Superior temporal gyrus (tissue), 1 donor: Measurements from ENCODE around the gene FRAT2.
"Not testable (repeated sequence)": the region's sequence is repeated elsewhere in the genome, so short reads cannot be mapped to it uniquely, and the experiment has no call there.

Experiments
- DNase-seq: peaks from one replicate; pipeline ENCODE4 v3.0.0-alpha.2; 2016; ENCODE audit errors: extremely low spot score

The FRAT2 gene

DNA sequence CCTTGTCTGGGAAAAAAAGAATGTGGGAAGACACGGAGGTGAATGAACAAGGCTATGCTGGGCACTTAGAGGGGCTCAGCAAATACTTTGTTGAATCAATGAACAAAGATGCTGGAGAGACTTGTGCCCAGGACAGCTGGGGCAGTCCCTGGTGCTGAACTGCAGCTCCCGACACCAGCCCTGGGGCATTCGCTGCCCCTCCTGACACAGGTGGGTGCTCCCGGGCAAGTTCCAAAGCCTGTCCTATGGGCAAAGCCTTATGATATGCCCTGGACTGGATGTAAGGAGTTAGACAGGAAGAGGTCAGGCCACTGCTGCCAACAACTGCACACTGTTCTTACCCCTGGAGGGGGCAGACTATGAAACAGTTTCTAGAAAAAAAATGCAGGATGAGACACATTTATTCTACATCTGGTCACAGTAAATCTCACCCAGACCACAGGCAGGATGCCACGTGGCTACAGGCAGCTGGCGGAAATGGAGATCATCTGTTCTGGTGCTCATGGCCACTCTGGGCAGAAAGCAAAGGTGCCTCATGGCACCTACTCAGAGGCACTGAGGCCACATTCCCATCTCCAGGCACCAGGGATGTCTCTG, 21.9 kb upstream of the FRAT2 start:
- no peak for DNase-seq

GRCh38 chr10:97355571-97355975, 21.0 kb upstream of the FRAT2 start:
- peak; percentile 73 for DNase-seq

- DNase-seq = no peak
Measured at GRCh38 chr10:97353945-97354344, 19.4 kb upstream of the FRAT2 start.

GRCh38 chr10:97349752-97350513, 15.4 kb upstream of the FRAT2 start:
- no peak for DNase-seq

GRCh38 chr10:97347317-97347716, 12.8 kb upstream of the FRAT2 start:
- no peak for DNase-seq

- not testable (repeated sequence) for DNase-seq
Measured at GRCh38 chr10:97343664-97344063, 9.1 kb upstream of the FRAT2 start.

GRCh38 chr10:97341416-97341815, 6.9 kb upstream of the FRAT2 start:
- DNase-seq = no peak

- peak; percentile 56 for DNase-seq
Measured at GRCh38 chr10:97338041-97338440, 3.5 kb upstream of the FRAT2 start.

GRCh38 chr10:97336942-97337831, 2.7 kb upstream of the FRAT2 start:
- peak; percentile 35 for DNase-seq

- DNase-seq = peak; percentile 23
Measured at GRCh38 chr10:97336446-97336845, 1.9 kb upstream of the FRAT2 start.

DNA sequence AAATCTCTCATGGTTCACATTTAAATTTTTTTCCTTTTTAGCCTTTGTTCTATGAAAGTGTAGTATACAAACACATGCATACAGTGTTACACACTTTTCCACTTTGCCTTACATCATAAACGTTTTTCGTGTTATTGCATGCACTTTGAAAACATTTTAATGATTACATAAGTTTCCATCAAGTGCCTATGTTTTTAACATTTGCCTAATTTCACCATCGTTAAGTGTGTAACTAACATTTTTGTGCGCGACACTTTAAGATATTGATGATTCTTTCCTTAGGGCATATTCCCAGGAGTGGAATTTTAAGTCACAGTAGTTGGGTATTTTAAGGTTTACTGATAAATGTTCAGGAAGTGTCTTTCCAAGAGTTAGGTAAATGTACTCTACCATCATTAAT, 1.5 kb upstream of the FRAT2 start:
- peak; percentile 45 for DNase-seq

DNA sequence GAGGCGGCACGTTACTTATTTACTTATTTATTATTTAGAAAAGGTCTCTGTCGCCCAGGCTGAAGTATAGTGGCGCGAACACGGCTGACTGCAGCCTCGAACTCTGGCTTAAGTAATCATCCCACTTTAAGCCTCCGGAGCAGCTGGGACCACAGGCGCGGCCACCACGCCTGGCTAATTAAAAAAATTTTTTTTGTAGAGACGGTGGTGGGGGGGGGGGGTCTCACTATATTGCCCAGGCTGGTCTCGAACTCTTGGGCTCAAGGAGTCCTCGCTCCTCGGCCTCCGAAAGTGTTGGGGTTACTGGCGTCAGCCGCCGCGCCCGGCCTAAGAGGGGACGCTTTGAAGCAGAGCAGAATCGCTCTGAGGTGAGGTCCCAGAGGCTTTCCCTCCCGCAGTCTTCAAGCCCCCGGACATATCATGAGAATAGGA, 675 bp upstream of the FRAT2 start:
- DNase-seq = no peak

- peak; percentile 20 for DNase-seq
Measured at GRCh38 chr10:97333601-97334369, 744 bp downstream of the FRAT2 start.

GRCh38 chr10:97333351-97333600, 1.3 kb downstream of the FRAT2 start:
- DNase-seq = no peak

- DNase-seq = peak; percentile 80
Measured at GRCh38 chr10:97332591-97333350, 1.8 kb downstream of the FRAT2 start.

DNA sequence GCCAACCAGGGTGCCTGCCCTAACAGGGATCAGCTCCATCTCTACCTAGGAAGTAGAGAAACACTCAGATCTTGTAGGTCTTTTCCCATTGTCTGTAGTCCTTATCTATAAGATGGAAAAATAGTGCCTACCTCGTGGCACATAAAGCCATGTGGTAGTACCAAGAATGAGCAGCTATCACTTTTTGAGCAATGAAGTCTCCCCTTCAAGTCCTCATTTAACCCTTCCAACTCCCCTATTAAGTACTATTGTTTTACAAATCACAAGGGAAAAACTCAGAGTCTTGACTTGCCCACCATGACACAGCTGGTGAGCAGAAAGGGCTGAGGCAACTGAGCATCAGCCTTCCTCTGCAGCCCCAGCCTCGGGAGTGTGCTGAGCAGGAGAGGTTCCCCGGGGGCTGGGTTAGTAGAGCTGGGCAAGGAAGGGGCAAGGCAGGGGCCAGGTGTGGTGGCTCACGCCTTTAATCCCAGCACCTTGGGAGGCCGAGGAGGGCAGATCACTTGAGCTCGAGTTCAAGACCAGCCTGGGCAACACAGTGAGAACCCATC, 3.3 kb downstream of the FRAT2 start:
- no peak for DNase-seq

- DNase-seq = no peak
Measured at GRCh38 chr10:97329766-97330165, 4.8 kb downstream of the FRAT2 start.

GRCh38 chr10:97328646-97329453, 5.7 kb downstream of the FRAT2 start:
- DNase-seq = no peak

DNA sequence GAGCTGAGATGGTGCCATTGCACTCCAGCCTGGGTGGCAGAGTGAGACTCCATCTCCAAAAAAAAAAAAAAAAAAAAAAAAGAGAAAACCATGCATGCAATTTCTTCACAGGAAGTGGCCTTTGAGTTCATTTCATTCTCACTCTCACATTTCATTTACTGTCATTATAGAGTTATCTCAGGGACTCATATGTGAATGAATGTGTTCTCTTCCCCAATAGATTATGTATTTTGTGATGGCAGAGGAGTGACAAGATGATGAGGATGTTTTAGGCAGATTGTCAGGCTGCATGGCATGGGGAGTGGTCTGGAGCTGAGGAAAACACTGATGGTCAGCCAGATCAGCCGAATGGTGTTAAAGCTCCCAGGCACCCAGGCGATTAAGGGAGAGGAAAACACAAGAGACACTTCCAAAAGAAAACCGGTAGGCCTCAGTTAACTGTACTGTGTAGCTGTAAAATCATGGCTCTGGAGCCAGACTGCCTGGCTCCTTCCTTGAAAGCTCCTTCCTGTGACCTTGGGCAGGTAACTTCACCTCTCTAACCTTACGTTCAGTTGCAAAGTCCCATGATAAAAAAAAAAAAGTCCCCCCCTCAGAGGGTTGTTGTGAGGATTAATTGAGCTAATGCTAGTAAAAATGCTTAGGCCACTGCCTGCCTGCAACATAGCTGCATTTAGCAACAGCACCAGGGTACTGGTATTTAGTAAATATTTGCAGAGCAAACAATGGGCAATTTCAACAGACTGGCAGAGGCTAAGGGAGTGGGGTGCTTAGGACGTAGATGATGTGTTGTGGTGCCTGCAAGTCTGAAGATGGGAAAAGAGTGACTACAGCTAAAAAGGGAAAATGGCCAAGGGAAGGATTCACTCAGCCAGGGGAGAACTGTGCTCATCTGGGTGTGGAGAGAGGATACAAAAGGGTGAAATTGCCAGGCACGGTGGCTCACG, 6.9 kb downstream of the FRAT2 start:
- no peak for DNase-seq
